Measurements from ENCODE around the gene DPP8. TPM values are rescaled to one million over a fixed set of nuclear protein-coding genes. Genes with fewer than 3 reads are reported as not detected.
"Not testable (repeated sequence)": the region's sequence is repeated elsewhere in the genome, so short reads cannot be mapped to it uniquely, and the experiment has no call there.

Gene DPP8
- polyA plus RNA-seq, 1 experiment, result 29.9 TPM

DNA sequence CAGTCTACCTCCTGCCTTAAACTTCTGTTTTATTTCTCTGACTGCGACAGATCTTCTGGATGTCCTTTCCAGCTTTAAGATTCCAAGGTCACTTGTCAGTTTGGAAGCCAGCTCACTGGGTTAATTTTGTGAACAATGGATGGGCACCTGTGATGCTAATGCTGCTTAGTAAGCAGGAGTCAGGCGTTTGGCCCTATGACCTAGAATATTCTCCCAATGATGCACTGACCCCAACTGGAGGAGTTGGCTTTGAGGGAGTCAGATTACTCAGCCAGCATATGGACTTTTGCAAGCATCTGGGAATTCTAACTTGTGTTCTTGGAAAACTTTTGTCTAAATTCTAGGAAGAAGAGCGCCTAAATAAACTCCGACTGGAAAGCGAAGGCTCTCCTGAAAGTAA, 40.8 kb upstream of the DPP8 start:
- Histone ChIP-seq H3K27ac (ENCODE audit: low read depth, low read length) (peak overlapping the region; percentile 59), H3K4me3 (ENCODE audit: low read depth, low read length) (no peak overlapping the region), H3K9me3 (ENCODE audit: control insufficient read depth, insufficient read depth, low read length) (no peaks in the 10 kb centered on the region), H3K27me3 (ENCODE audit: control insufficient read depth, insufficient read depth, low read length) (no peaks in the 10 kb centered on the region)
- POLR2A ChIA-PET, result interaction anchor here (0.6 kb wide), 1 partner anchor 54 kb away, joined by 3 read pairs; no protein-coding TSS in a partner anchor
- TF ChIP-seq, protein P1, sequence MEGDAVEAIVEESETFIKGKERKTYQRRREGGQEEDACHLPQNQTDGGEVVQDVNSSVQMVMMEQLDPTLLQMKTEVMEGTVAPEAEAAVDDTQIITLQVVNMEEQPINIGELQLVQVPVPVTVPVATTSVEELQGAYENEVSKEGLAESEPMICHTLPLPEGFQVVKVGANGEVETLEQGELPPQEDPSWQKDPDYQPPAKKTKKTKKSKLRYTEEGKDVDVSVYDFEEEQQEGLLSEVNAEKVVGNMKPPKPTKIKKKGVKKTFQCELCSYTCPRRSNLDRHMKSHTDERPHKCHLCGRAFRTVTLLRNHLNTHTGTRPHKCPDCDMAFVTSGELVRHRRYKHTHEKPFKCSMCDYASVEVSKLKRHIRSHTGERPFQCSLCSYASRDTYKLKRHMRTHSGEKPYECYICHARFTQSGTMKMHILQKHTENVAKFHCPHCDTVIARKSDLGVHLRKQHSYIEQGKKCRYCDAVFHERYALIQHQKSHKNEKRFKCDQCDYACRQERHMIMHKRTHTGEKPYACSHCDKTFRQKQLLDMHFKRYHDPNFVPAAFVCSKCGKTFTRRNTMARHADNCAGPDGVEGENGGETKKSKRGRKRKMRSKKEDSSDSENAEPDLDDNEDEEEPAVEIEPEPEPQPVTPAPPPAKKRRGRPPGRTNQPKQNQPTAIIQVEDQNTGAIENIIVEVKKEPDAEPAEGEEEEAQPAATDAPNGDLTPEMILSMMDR (IDR thresholded peaks at IDR 0.05; ENCODE audit: low read depth, low read length), result no peak
- CTCF ChIA-PET, result interaction anchor here (1.0 to 1.1 kb wide), 2 partner anchors 21 to 80 kb away, joined by 3 to 4 read pairs; no protein-coding TSS in a partner anchor
- DNase-seq (ENCODE audit: low read depth, low spot score), result peak; percentile 39

DNA sequence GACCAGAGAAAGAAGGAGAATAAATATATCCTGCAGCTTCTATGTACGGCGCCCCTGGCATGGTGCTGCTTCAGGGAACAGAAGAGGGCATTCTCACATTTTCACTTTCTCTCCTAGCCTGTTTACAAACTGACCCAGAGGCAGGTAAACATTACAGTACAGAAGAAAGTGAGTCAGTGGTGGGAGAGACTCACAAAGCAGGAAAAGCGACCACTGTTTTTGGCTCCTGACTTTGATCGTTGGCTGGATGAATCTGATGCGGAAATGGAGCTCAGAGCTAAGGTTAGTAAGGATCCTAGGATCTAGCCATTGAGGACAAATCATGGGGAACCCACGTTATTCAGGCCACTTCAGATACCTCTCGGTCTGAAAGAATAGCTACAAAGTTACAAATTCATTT, 39.1 kb upstream of the DPP8 start:
- no peak overlapping the region for H3K4me3 ChIP-seq (ENCODE audit: low read depth, low read length)
- TF ChIP-seq, protein P1 (IDR thresholded peaks at IDR 0.05; ENCODE audit: low read depth, low read length), result no peak
- POLR2A ChIA-PET, result interaction anchor here (0.6 kb wide), 1 partner anchor 40 kb away, joined by 3 read pairs; no protein-coding TSS in a partner anchor
- no peak for DNase-seq (ENCODE audit: low read depth, low spot score)
- H3K27ac ChIP-seq (ENCODE audit: low read depth, low read length), result no peak overlapping the region
- H3K9me3 ChIP-seq (ENCODE audit: control insufficient read depth, insufficient read depth, low read length), result no peaks in the 10 kb centered on the region
- no peaks in the 10 kb centered on the region for H3K27me3 ChIP-seq (ENCODE audit: control insufficient read depth, insufficient read depth, low read length)
- CTCF ChIA-PET, result no interaction called here

- TF ChIP-seq, protein P1 (IDR thresholded peaks at IDR 0.05; ENCODE audit: low read depth, low read length), result no peak
- Histone ChIP-seq H3K9me3 (ENCODE audit: control insufficient read depth, insufficient read depth, low read length) (no peaks in the 10 kb centered on the region), H3K27me3 (ENCODE audit: control insufficient read depth, insufficient read depth, low read length) (no peaks in the 10 kb centered on the region), H3K4me3 (ENCODE audit: low read depth, low read length) (no peak overlapping the region), H3K27ac (ENCODE audit: low read depth, low read length) (no peak overlapping the region)
- POLR2A ChIA-PET, result no interaction called here
- DNase-seq (ENCODE audit: low read depth, low spot score), result no peak
- CTCF ChIA-PET, result no interaction called here
Measured at GRCh38 chr15:65553691-65554090, 36.2 kb upstream of the DPP8 start.

DNA sequence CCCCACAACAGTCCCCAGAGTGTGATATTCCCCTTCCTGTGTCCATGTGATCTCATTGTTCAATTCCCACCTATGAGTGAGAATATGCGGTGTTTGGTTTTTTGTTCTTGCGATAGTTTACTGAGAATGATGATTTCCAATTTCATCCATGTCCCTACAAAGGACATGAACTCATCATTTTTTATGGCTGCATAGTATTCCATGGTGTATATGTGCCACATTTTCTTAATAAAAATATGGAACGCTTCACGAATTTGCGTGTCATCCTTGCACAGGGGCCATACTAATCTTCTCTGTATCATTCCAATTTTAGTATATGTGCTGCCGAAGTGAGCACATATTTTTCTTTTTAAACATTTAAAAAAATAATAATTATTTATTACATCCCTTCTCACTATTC, 35.4 kb upstream of the DPP8 start:
- CTCF ChIA-PET; H3K4me3 ChIP-seq (ENCODE audit: low read depth, low read length); POLR2A ChIA-PET; H3K27me3 ChIP-seq (ENCODE audit: control insufficient read depth, insufficient read depth, low read length); H3K27ac ChIP-seq (ENCODE audit: low read depth, low read length); DNase-seq (ENCODE audit: low read depth, low spot score); H3K9me3 ChIP-seq (ENCODE audit: control insufficient read depth, insufficient read depth, low read length): not testable (repeated sequence)

GRCh38 chr15:65551183-65551582, 33.7 kb upstream of the DPP8 start:
- no peak overlapping the region for H3K4me3 ChIP-seq (ENCODE audit: low read depth, low read length)
- H3K27ac ChIP-seq (ENCODE audit: low read depth, low read length), result no peak overlapping the region
- DNase-seq (ENCODE audit: low read depth, low spot score), result no peak
- no peaks in the 10 kb centered on the region for H3K9me3 ChIP-seq (ENCODE audit: control insufficient read depth, insufficient read depth, low read length)
- TF ChIP-seq, protein P1 (IDR thresholded peaks at IDR 0.05; ENCODE audit: low read depth, low read length), result no peak
- CTCF ChIA-PET, result interaction anchor here (0.5 kb wide), 1 partner anchor 62 kb away, joined by 5 read pairs; no protein-coding TSS in a partner anchor
- POLR2A ChIA-PET, result interaction anchor here (1.2 kb wide), 1 partner anchor 20 kb away, joined by 3 read pairs; no protein-coding TSS in a partner anchor
- H3K27me3 ChIP-seq (ENCODE audit: control insufficient read depth, insufficient read depth, low read length), result no peaks in the 10 kb centered on the region

All from AG04450 (cell line).